K562 (cell line): ENCODE measurements around the gene TSTD1. TPM values are rescaled to one million over a fixed set of nuclear protein-coding genes. Genes with fewer than 3 reads are reported as not detected.
A peak's percentile ranks its signal among the peaks of the same experiment; 100 is the strongest.

Experiments used
- CBX8 ChIP-seq: fragments of 200-600 bp; sonication (generic); IDR thresholded peaks from 2 replicates; pipeline ENCODE4 v1.6.1; 2012; ENCODE audit warnings: borderline replicate concordance, mixed run types, low read depth, mild to moderate bottlenecking, moderate library complexity, mixed read lengths, low read length, control low read depth, inconsistent platforms; ENCODE audit not compliant: poor library complexity, severe bottlenecking; ENCODE audit errors: extremely low read depth
- DMBX1 ChIP-seq: fragments of 250-450 bp; sonication (Bioruptor Pico); IDR thresholded peaks from 2 replicates; pipeline ENCODE4 v1.8.0; 2022; ENCODE audit warnings: inconsistent platforms, mild to moderate bottlenecking, moderate library complexity, borderline replicate concordance
- FOSL1 ChIP-seq: fragments of 200-800 bp; sonication (Bioruptor generic); conservative IDR thresholded peaks from 2 replicates; pipeline ENCODE4 v1.6.1; 2016; ENCODE audit warnings: missing genetic modification characterization, missing compliant biosample characterization
- HMG20B ChIP-seq: fragments of 250-450 bp; sonication (Bioruptor Pico); IDR thresholded peaks from 2 replicates; pipeline ENCODE4 v1.5.0; 2021; ENCODE audit warnings: mild to moderate bottlenecking
- JUND ChIP-seq, 2 experiments: IDR thresholded peaks; 2 replicates in 1 of 2; 3 replicates in 1 of 2; pipeline ENCODE4 v1.6.1; 2011; ENCODE audit warnings: borderline replicate concordance in 2 of 2, low read depth in 2 of 2, low read length in 2 of 2, improper control_type of control experiment in 1 of 2, missing biosample characterization in 1 of 2, missing genetic modification characterization in 1 of 2, missing genetic modification reagents in 1 of 2
- MAX ChIP-seq: sonication (generic); formaldehyde crosslinking; IDR thresholded peaks from 2 replicates; pipeline ENCODE4 v1.9.0; 2022; ENCODE audit warnings: mild to moderate bottlenecking, missing genetic modification reagents
- MTA3 ChIP-seq: fragments of 450-650 bp; formaldehyde crosslinking; IDR thresholded peaks from 2 replicates; pipeline ENCODE4 v1.6.1; 2017; ENCODE audit warnings: mild to moderate bottlenecking, borderline replicate concordance
- PTBP1 ChIP-seq: fragments of 200-400 bp; formaldehyde crosslinking; IDR thresholded peaks from 2 replicates; pipeline ENCODE4 v1.6.1; 2017; ENCODE audit warnings: low read depth, low read length
- SMAD3 ChIP-seq: fragments of 450-650 bp; formaldehyde crosslinking; conservative IDR thresholded peaks from 2 replicates; pipeline ENCODE4 v1.4.0; 2020; ENCODE audit warnings: mild to moderate bottlenecking
- SMC3 ChIP-seq: conservative IDR thresholded peaks from 2 replicates; pipeline ENCODE4 v1.6.1; 2011; ENCODE audit warnings: low read depth, low read length, improper control_type of control experiment; ENCODE audit not compliant: insufficient read depth
- TFAP4 ChIP-seq: sonication (generic); formaldehyde crosslinking; IDR thresholded peaks from 2 replicates; pipeline ENCODE4 v1.8.0; 2022; ENCODE audit warnings: missing genetic modification reagents, mild to moderate bottlenecking, moderate library complexity, borderline replicate concordance
- ZNF277 ChIP-seq: fragments of 250-450 bp; sonication (Bioruptor Pico); IDR thresholded peaks from 2 replicates; pipeline ENCODE4 v1.8.0; 2022; ENCODE audit warnings: inconsistent platforms, mild to moderate bottlenecking, moderate library complexity, borderline replicate concordance
- ZNF589 ChIP-seq: fragments of 200-800 bp; sonication (Bioruptor generic); IDR thresholded peaks from 2 replicates; pipeline ENCODE4 v1.6.1; 2016; ENCODE audit warnings: low read depth, missing genetic modification characterization, missing compliant biosample characterization
- ZNF592 ChIP-seq: fragments of 450-650 bp; IDR thresholded peaks from 2 replicates; pipeline ENCODE4 v1.6.1; 2017; ENCODE audit warnings: antibody characterized with exemption, mild to moderate bottlenecking
- polyA plus RNA-seq, 8 experiments: library from polyadenylated mRNA; depleted of rRNA in 4 of 8; stranded (reverse) in 5 of 8; unstranded in 3 of 8; fragments of >200 nt; fragmentation: Nextera tagmentation in 2 of 8; fragmentation: Illumina TruSeq in 1 of 8; extraction: Ambion mirVana in 2 of 8; extraction: Trizol in 1 of 8; gene quantifications; 2 replicates each; pipeline versions ENCODE4 v1.2.1 to v1.2.3, GENCODE V29; 2011 to 2014; ENCODE audit warnings: inconsistent platforms in 1 of 8, missing spikeins in 1 of 8
- total RNA-seq, 7 experiments: library from RNA; depleted of rRNA in 6 of 7; stranded (reverse); fragments of >200 nt in 6 of 7; fragmentation: Illumina TruSeq in 2 of 7; extraction: Trizol in 2 of 7; gene quantifications; 2 replicates each; pipeline versions ENCODE4 v1.2.1 to v1.2.3, GENCODE V29; 2011 to 2021; ENCODE audit warnings: low replicate concordance in 1 of 7
- TF ChIP-seq, protein P1 (sequence below): sonication (generic); formaldehyde crosslinking; IDR thresholded peaks from 2 replicates; pipeline ENCODE4 v1.9.0; 2022; ENCODE audit warnings: mild to moderate bottlenecking, missing genetic modification reagents
- TF ChIP-seq, protein P2 (sequence below): sonication (generic); formaldehyde crosslinking; IDR thresholded peaks from 2 replicates; pipeline ENCODE4 v1.8.1; 2023; ENCODE audit warnings: mild to moderate bottlenecking, missing genetic modification reagents, moderate library complexity

The TSTD1 gene
- total and polyA plus RNA-seq, 9 of the 15 experiments (the other 6 are each of a cell fraction or from before 2014, with no cell fraction given): 0.23 to 0.53 TPM; not detected in 7

GRCh38 chr1:161044908-161045735 lies 6.4 kb upstream of the TSTD1 start (continued):
- TF ChIP-seq ZNF592 (0 out of 2 replicates have a peak, but pooled peaks have one; percentile 20), FOSL1 (0 out of 2 replicates have a peak, but pooled peaks have one; percentile 11), MTA3 (0 out of 2 replicates have a peak, but pooled peaks have one; percentile 4), JUND (IDR thresholded peaks at IDR 0.05; ENCODE audit: borderline replicate concordance, low read depth, low read length) (peak; percentile 7; the same call in 1 of the 2 replicates), JUND (tag; IDR thresholded peaks at IDR 0.05; ENCODE audit: borderline replicate concordance, low read depth, low read length) (no peak), ZNF589 (no peak; the same call in 1 of the 2 replicates), SMC3 (no peak), MAX (no peak), PTBP1 (no peak), SMAD3 (no peak), TFAP4 (CRISPR knock-in tag) (peak; percentile 88), HMG20B (CRISPR knock-in tag) (no peak), CBX8 (no peak), DMBX1 (no peak), ZNF277 (no peak)
- TF ChIP-seq, protein P1, sequence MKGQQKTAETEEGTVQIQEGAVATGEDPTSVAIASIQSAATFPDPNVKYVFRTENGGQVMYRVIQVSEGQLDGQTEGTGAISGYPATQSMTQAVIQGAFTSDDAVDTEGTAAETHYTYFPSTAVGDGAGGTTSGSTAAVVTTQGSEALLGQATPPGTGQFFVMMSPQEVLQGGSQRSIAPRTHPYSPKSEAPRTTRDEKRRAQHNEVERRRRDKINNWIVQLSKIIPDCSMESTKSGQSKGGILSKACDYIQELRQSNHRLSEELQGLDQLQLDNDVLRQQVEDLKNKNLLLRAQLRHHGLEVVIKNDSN: no peak
- TF ChIP-seq, protein P2, sequence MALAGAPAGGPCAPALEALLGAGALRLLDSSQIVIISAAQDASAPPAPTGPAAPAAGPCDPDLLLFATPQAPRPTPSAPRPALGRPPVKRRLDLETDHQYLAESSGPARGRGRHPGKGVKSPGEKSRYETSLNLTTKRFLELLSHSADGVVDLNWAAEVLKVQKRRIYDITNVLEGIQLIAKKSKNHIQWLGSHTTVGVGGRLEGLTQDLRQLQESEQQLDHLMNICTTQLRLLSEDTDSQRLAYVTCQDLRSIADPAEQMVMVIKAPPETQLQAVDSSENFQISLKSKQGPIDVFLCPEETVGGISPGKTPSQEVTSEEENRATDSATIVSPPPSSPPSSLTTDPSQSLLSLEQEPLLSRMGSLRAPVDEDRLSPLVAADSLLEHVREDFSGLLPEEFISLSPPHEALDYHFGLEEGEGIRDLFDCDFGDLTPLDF (CRISPR knock-in tag): no peak; the same call in 1 of the 2 replicates
